IMR-90 (cell line): ENCODE data around the gene PYGM. TPM values are rescaled to one million over a fixed set of nuclear protein-coding genes. Genes with fewer than 3 reads are reported as not detected.

Experiments used
- ATAC-seq: fragments of 200-7000 bp; cut with Tn5 transposase; 2 replicates; pipeline ENCODE4 v1.9.1; 2020; ENCODE audit warnings: low read depth, mild to moderate bottlenecking, moderate library complexity
- BruUV-seq: library from RNA; stranded (reverse); fragments of 400-500 nt; replicated peaks from 2 replicates; lab custom pipeline; 2021; lab: Mats Ljungman, UMichigan
- CTCF ChIA-PET: fragments of 300-600 bp; formaldehyde crosslinking; extraction: SDS; loops from one replicate; lab custom pipeline; 2021; ENCODE audit warnings: antibody characterized with exemption; lab: Yijun Ruan, JAX
- POLR2A ChIA-PET: fragments of 300-600 bp; sonication (Branson Sonifier 250); formaldehyde crosslinking; loops from one replicate; lab custom pipeline; 2022; ENCODE audit warnings: antibody characterized with exemption; ENCODE audit not compliant: unreplicated experiment; lab: Charles Lee
- DNase-seq: peaks from one replicate; pipeline ENCODE4 v3.0.0; 2013
- H2AFZ ChIP-seq: replicated peaks from 2 replicates; pipeline ENCODE3; 2013; ENCODE audit warnings: low read length, mild to moderate bottlenecking; ENCODE audit not compliant: poor library complexity
- H2AK5ac ChIP-seq: 2 replicates; pipeline ENCODE4 v1.6.1; 2013; ENCODE audit warnings: low read depth, low read length, inconsistent platforms
- H2AK9ac ChIP-seq: replicated peaks from 2 replicates; pipeline ENCODE3; 2013; ENCODE audit warnings: mild to moderate bottlenecking, low read depth, low read length, moderate library complexity; ENCODE audit not compliant: poor library complexity
- H2BK120ac ChIP-seq: 2 replicates; pipeline ENCODE4 v1.6.1; 2013; ENCODE audit warnings: low read depth, low read length, inconsistent platforms
- H2BK15ac ChIP-seq: 3 replicates; pipeline ENCODE4 v1.6.1; 2013; ENCODE audit warnings: low read depth, low read length, inconsistent platforms
- H2BK20ac ChIP-seq: 2 replicates; pipeline ENCODE4 v1.6.1; 2013; ENCODE audit warnings: low read depth, mild to moderate bottlenecking, inconsistent platforms, low read length, moderate library complexity
- H2BK5ac ChIP-seq: 2 replicates; pipeline ENCODE4 v1.6.1; 2013; ENCODE audit warnings: mild to moderate bottlenecking, low read depth, low read length, inconsistent platforms; ENCODE audit not compliant: poor library complexity, severe bottlenecking
- H3K14ac ChIP-seq: replicated peaks from 2 replicates; pipeline ENCODE4 v1.6.1; 2013; ENCODE audit warnings: low read depth, low read length, inconsistent platforms
- H3K18ac ChIP-seq: 2 replicates; pipeline ENCODE4 v1.6.1; 2013; ENCODE audit warnings: low read depth, low read length, control low read depth
- H3K23ac ChIP-seq: 2 replicates; pipeline ENCODE4 v1.6.1; 2013; ENCODE audit warnings: low read depth, low read length, inconsistent platforms
- H3K27ac ChIP-seq: 2 replicates; pipeline ENCODE4 v1.5.1; 2013; ENCODE audit warnings: mild to moderate bottlenecking, control low read depth, low read length; ENCODE audit not compliant: insufficient read depth
- H3K27me3 ChIP-seq: 2 replicates; pipeline ENCODE4 v1.6.1; 2013; ENCODE audit warnings: low read length; ENCODE audit not compliant: control insufficient read depth, insufficient read depth
- H3K36me3 ChIP-seq: 2 replicates; pipeline ENCODE4 v1.6.1; 2013; ENCODE audit warnings: low read length, mixed read lengths; ENCODE audit not compliant: control insufficient read depth, insufficient read depth
- H3K4ac ChIP-seq: 2 replicates; pipeline ENCODE4 v1.6.1; 2013; ENCODE audit warnings: low read depth, low read length, inconsistent platforms
- H3K4me1 ChIP-seq: 2 replicates; pipeline ENCODE4 v1.6.1; 2013; ENCODE audit warnings: low read length, mixed read lengths; ENCODE audit not compliant: control insufficient read depth, insufficient read depth
- H3K4me2 ChIP-seq: 2 replicates; pipeline ENCODE4 v1.6.1; 2013; ENCODE audit warnings: low read depth, mild to moderate bottlenecking, control low read depth, low read length, moderate library complexity
- H3K4me3 ChIP-seq: 2 replicates; pipeline ENCODE4 v1.5.1; 2013; ENCODE audit warnings: low read depth, mild to moderate bottlenecking, control low read depth, low read length, moderate library complexity; ENCODE audit not compliant: insufficient read depth
- H3K56ac ChIP-seq: 2 replicates; pipeline ENCODE4 v1.6.1; 2013; ENCODE audit warnings: low read length, inconsistent platforms; ENCODE audit not compliant: insufficient read depth; ENCODE audit errors: extremely low read depth
- H3K79me1 ChIP-seq, 2 experiments: 2 replicates each; pipeline ENCODE4 v1.6.1; 2013; ENCODE audit warnings: low read length in 2 of 2, inconsistent platforms in 1 of 2, low read depth in 1 of 2
- H3K9ac ChIP-seq: 2 replicates; pipeline ENCODE4 v1.6.1; 2013; ENCODE audit warnings: low read depth, low read length, control low read depth
- H3K9me1 ChIP-seq: 2 replicates; pipeline ENCODE4 v1.6.1; 2013; ENCODE audit warnings: low read length, inconsistent platforms; ENCODE audit not compliant: insufficient read depth
- H3K9me3 ChIP-seq: 2 replicates; pipeline ENCODE4 v1.6.1; 2013; ENCODE audit warnings: low read length; ENCODE audit not compliant: control insufficient read depth, insufficient read depth
- H4K20me1 ChIP-seq: 2 replicates; pipeline ENCODE4 v1.6.1; 2013; ENCODE audit warnings: low read length, inconsistent platforms; ENCODE audit not compliant: insufficient read depth
- H4K5ac ChIP-seq: 2 replicates; pipeline ENCODE4 v1.6.1; 2013; ENCODE audit warnings: mild to moderate bottlenecking, low read depth, low read length, control low read depth
- H4K8ac ChIP-seq, 2 experiments: 2 replicates each; pipeline ENCODE4 v1.6.1; 2013; ENCODE audit warnings: low read depth in 2 of 2, low read length in 2 of 2, control low read depth in 1 of 2, inconsistent platforms in 1 of 2
- H4K91ac ChIP-seq: 2 replicates; pipeline ENCODE4 v1.6.1; 2013; ENCODE audit warnings: low read depth, low read length, inconsistent platforms; ENCODE audit not compliant: insufficient read depth
- BHLHE40 ChIP-seq: fragments of 150-350 bp; IDR thresholded peaks from 2 replicates; pipeline ENCODE4 v1.6.1; 2016; ENCODE audit warnings: mild to moderate bottlenecking, low read depth, low read length
- CEBPB ChIP-seq: IDR thresholded peaks from 2 replicates; pipeline ENCODE4 v1.6.1; 2012; ENCODE audit warnings: low read depth, low read length, improper control_type of control experiment
- CHD1 ChIP-seq: IDR thresholded peaks from 2 replicates; pipeline ENCODE4 v1.6.1; 2012; ENCODE audit warnings: low read depth, low read length, improper control_type of control experiment
- FOS ChIP-seq: fragments of 150-350 bp; IDR thresholded peaks from 2 replicates; pipeline ENCODE4 v1.6.1; 2016; ENCODE audit warnings: low read depth, low read length
- MAFK ChIP-seq: IDR thresholded peaks from 2 replicates; pipeline ENCODE4 v1.6.1; 2012; ENCODE audit warnings: low read depth, low read length, improper control_type of control experiment
- MAZ ChIP-seq: IDR thresholded peaks from 2 replicates; pipeline ENCODE4 v1.6.1; 2012; ENCODE audit warnings: low read depth, mild to moderate bottlenecking, low read length, improper control_type of control experiment, moderate library complexity, borderline replicate concordance
- MXI1 ChIP-seq: IDR thresholded peaks from 2 replicates; pipeline ENCODE4 v1.6.1; 2012; ENCODE audit warnings: low read depth, mild to moderate bottlenecking, low read length, moderate library complexity, borderline replicate concordance
- NFE2L2 ChIP-seq: fragments of 150-350 bp; IDR thresholded peaks from 2 replicates; pipeline ENCODE4 v1.6.1; 2016; ENCODE audit warnings: low read depth, mild to moderate bottlenecking, low read length
- RAD21 ChIP-seq: IDR thresholded peaks from 2 replicates; pipeline ENCODE4 v1.6.1; 2012; ENCODE audit warnings: low read length, improper control_type of control experiment
- RCOR1 ChIP-seq: IDR thresholded peaks from 2 replicates; pipeline ENCODE4 v1.6.1; 2012; ENCODE audit warnings: mild to moderate bottlenecking, low read length, improper control_type of control experiment; ENCODE audit not compliant: insufficient replicate concordance
- RFX5 ChIP-seq: IDR thresholded peaks from 2 replicates; pipeline ENCODE4 v1.8.0; 2012; ENCODE audit warnings: low read depth, mild to moderate bottlenecking, low read length, moderate library complexity
- SMC3 ChIP-seq: fragments of 150-350 bp; IDR thresholded peaks from 2 replicates; pipeline ENCODE4 v1.6.1; 2016; ENCODE audit warnings: low read depth, mild to moderate bottlenecking, antibody characterized with exemption, low read length, moderate library complexity
- USF2 ChIP-seq: fragments of 150-350 bp; IDR thresholded peaks from 2 replicates; pipeline ENCODE4 v1.6.1; 2017; ENCODE audit warnings: mild to moderate bottlenecking, antibody characterized with exemption, low read length, low read depth
- WGBS, 2 experiments: methylation state at CpG; one replicate each; pipeline versions ENCODE4 v1.1.5 to v1.1.7; 2013; ENCODE audit warnings: missing lambda C conversion rate in 2 of 2; ENCODE audit not compliant: insufficient read length in 1 of 2; ENCODE audit errors: extremely low coverage in 2 of 2; 5-methylcytosine and 5-hydroxymethylcytosine counted together
- dilution Hi-C: fragments of 300-500 bp; cut with HindIII; formaldehyde crosslinking; loops from one replicate; pipeline ENCODE4 v1.14.3; 2018; ENCODE audit warnings: low sequenced_read_pairs; ENCODE audit not compliant: unreplicated experiment
- in situ Hi-C: fragments of 300-500 bp; cut with MboI; formaldehyde crosslinking; loops from 3 replicates; pipeline ENCODE4 v1.14.3; 2019; ENCODE audit warnings: low sequenced_read_pairs, inconsistent platforms, mixed read lengths
- intact Hi-C: fragments of 100-400 bp; cut with micrococcal nuclease; formaldehyde crosslinking; loops from 2 replicates; pipeline ENCODE4 v1.10.0; 2022
- polyA plus RNA-seq, 3 experiments: library from polyadenylated mRNA; depleted of rRNA; stranded (reverse); fragments of >200 nt; gene quantifications; 2 replicates each; pipeline ENCODE4 v1.2.3, GENCODE V29; 2012; ENCODE audit warnings: low replicate concordance in 1 of 3
- total RNA-seq: library from RNA; depleted of rRNA; stranded (reverse); fragments of >200 nt; gene quantifications from 2 replicates; pipeline ENCODE4 v1.2.3, GENCODE V29; 2012
- TF ChIP-seq, protein P1 (sequence below): conservative IDR thresholded peaks from 2 replicates; pipeline ENCODE4 v1.5.1; 2012; ENCODE audit warnings: mild to moderate bottlenecking, low read depth, low read length, improper control_type of control experiment

Gene PYGM
- total and polyA plus RNA-seq, 2 of the 4 experiments (the other 2 are of a cell fraction) = 0.18 to 0.21 TPM

- TF ChIP-seq MXI1 = no peak
Measured at GRCh38 chr11:64745521-64746328, 14.0 kb downstream of the PYGM start (continued).

DNA sequence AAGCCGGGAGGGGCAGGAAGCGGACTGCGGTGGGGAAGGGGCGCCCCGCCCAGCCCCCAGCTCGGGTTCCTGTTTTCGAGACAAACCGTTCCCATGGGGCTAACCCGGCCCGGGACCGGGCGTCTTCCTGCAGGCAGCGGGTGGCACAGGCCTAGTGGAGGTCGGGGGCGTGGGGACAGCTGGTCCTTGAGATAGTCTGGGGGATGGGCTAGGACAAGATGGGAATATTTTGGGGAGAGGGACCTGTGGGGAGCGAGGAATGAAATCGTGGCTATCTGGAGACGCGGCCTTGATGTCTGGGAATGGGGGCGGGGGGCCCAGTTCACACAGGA, 14.6 kb downstream of the PYGM start:
- CTCF ChIA-PET = no interaction called here
- peaks cover 3% of the 10 kb centered on the region; the same call in 1 of the 2 replicates for H4K20me1 ChIP-seq
- H3K79me1 ChIP-seq = no peaks in the 10 kb centered on the region
- H3K9ac ChIP-seq = no peak overlapping the region
- no peak overlapping the region for H2BK5ac ChIP-seq
- H2BK15ac ChIP-seq = 0 out of 3 replicates have a peak overlapping the region, but pooled peaks have one; percentile 28
- H2BK20ac ChIP-seq = no peak overlapping the region
- in situ Hi-C loops (no loop called here), dilution Hi-C loops (no loop called here), intact Hi-C loops (no loop called here)
- H3K18ac ChIP-seq = no peak overlapping the region
- peak overlapping the region in 1 of 2 experiments; percentile 40; a peak in 2 of 4 replicates for H4K8ac ChIP-seq
- ATAC-seq (no peak), DNase-seq (no peak)
- peak overlapping the region; percentile 73 for H3K23ac ChIP-seq
- peaks cover 14% of the 10 kb centered on the region for H3K4me1 ChIP-seq
- BruUV-seq = no TSS peak
- no peak overlapping the region for H3K56ac ChIP-seq
- H3K4me2 ChIP-seq = peak overlapping the region; percentile 31; the same call in 1 of the 2 replicates
- H2BK120ac ChIP-seq = 0 out of 2 replicates have a peak overlapping the region, but pooled peaks have one; percentile 19
- H3K36me3 ChIP-seq = no peaks in the 10 kb centered on the region
- peak overlapping the region; percentile 86 for H2AFZ ChIP-seq
- H3K9me1 ChIP-seq = peaks cover 7% of the 10 kb centered on the region
- 0% methylated on average over 4 of the region's 20 CpGs; no CpG with 5 or more reads in 1 of the 2 experiments for WGBS, 2 experiments
- no peak overlapping the region; the same call in 1 of the 2 replicates for H4K91ac ChIP-seq
- no peak overlapping the region for H4K5ac ChIP-seq
- no peak overlapping the region for H3K14ac ChIP-seq
- H3K27me3 ChIP-seq = peaks cover 53% of the 10 kb centered on the region
- H3K9me3 ChIP-seq = no peaks in the 10 kb centered on the region
- peak overlapping the region; percentile 52; the same call in 1 of the 2 replicates for H3K4ac ChIP-seq
- POLR2A ChIA-PET = no interaction called here
- H3K4me3 ChIP-seq = no peak overlapping the region
- peak overlapping the region; percentile 90 for H2AK9ac ChIP-seq
- peak overlapping the region; percentile 28; the same call in 1 of the 2 replicates for H2AK5ac ChIP-seq
- H3K27ac ChIP-seq = no peak overlapping the region
- TF ChIP-seq RCOR1 = no peak
- no peak for TF ChIP-seq CEBPB
- no peak for TF ChIP-seq USF2
- TF ChIP-seq RFX5 = no peak
- TF ChIP-seq SMC3 = no peak
- TF ChIP-seq CHD1 = no peak
- TF ChIP-seq MAZ = no peak
- no peak for TF ChIP-seq MXI1
- no peak for TF ChIP-seq MAFK
- no peak for TF ChIP-seq BHLHE40
- TF ChIP-seq FOS = no peak
- no peak for TF ChIP-seq NFE2L2
- TF ChIP-seq, protein P1, sequence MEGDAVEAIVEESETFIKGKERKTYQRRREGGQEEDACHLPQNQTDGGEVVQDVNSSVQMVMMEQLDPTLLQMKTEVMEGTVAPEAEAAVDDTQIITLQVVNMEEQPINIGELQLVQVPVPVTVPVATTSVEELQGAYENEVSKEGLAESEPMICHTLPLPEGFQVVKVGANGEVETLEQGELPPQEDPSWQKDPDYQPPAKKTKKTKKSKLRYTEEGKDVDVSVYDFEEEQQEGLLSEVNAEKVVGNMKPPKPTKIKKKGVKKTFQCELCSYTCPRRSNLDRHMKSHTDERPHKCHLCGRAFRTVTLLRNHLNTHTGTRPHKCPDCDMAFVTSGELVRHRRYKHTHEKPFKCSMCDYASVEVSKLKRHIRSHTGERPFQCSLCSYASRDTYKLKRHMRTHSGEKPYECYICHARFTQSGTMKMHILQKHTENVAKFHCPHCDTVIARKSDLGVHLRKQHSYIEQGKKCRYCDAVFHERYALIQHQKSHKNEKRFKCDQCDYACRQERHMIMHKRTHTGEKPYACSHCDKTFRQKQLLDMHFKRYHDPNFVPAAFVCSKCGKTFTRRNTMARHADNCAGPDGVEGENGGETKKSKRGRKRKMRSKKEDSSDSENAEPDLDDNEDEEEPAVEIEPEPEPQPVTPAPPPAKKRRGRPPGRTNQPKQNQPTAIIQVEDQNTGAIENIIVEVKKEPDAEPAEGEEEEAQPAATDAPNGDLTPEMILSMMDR = no peak
- no peak for TF ChIP-seq RAD21
